B cell (primary cell): ENCODE results near the gene SORD. TPM values are rescaled to one million over a fixed set of nuclear protein-coding genes. Genes with fewer than 3 reads are reported as not detected.
"Not testable (repeated sequence)": the region's sequence is repeated elsewhere in the genome, so short reads cannot be mapped to it uniquely, and the experiment has no call there.

Experiments
- ATAC-seq: fragments of 200-7000 bp; cut with Tn5 transposase; one replicate; pipeline ENCODE4 v1.10.0; 2021; ENCODE audit warnings: low read depth, mild to moderate bottlenecking, moderate number of reproducible peaks, moderate library complexity
- CTCF ChIA-PET: fragments of 350-600 bp; sonication (Branson Sonifier 250); formaldehyde crosslinking; loops from one replicate; lab custom pipeline; 2021; ENCODE audit warnings: antibody characterized with exemption, inconsistent platforms; lab: Charles Lee
- POLR2A ChIA-PET: fragments of 350-600 bp; sonication (Branson Sonifier 250); formaldehyde crosslinking; loops from one replicate; lab custom pipeline; 2021; ENCODE audit warnings: antibody characterized with exemption; lab: Charles Lee
- DNase-seq: peaks from one replicate; pipeline ENCODE4 v3.0.0; 2013
- H2AFZ ChIP-seq: 2 replicates; pipeline ENCODE4 v1.6.1; 2012; ENCODE audit warnings: mild to moderate bottlenecking, low read depth, low read length; ENCODE audit not compliant: insufficient read depth, poor library complexity, severe bottlenecking
- H3K27ac ChIP-seq, 2 donors: 1 replicate in 1 of 2; 2 replicates in 1 of 2; pipeline ENCODE4 v1.5.1; 2012 to 2013; ENCODE audit warnings: low read length in 2 of 2, mild to moderate bottlenecking in 2 of 2, moderate library complexity in 1 of 2
- H3K27me3 ChIP-seq, 4 experiments: fragments of 200-600 bp in 1 of 4; sonication (generic) in 1 of 4; replicated peaks in 1 of 4; 1 replicate in 2 of 4; 2 replicates in 2 of 4; pipeline versions ENCODE4 v1.6.1 to v1.7.0; 2013 to 2016; ENCODE audit warnings: low read length in 3 of 4, mild to moderate bottlenecking in 2 of 4, mixed read lengths in 1 of 4, moderate library complexity in 1 of 4; ENCODE audit not compliant: insufficient read depth in 4 of 4, control insufficient read depth in 3 of 4; ENCODE audit errors: control extremely low read depth in 1 of 4
- H3K36me3 ChIP-seq, 2 experiments: replicated peaks in 1 of 2; 1 replicate in 1 of 2; 2 replicates in 1 of 2; pipeline versions ENCODE4 v1.6.1 to v1.7.1; 2013; ENCODE audit warnings: low read length in 1 of 2; ENCODE audit not compliant: insufficient read depth in 2 of 2, control insufficient read depth in 1 of 2; ENCODE audit errors: control extremely low read depth in 1 of 2, extremely low read depth in 1 of 2
- H3K4me1 ChIP-seq, 2 donors: fragments of 200-600 bp in 1 of 2; sonication (generic) in 1 of 2; 1 replicate in 1 of 2; 2 replicates in 1 of 2; pipeline versions ENCODE4 v1.5.1 to v1.6.1; 2013 to 2017; ENCODE audit warnings: low read length in 2 of 2; ENCODE audit not compliant: control insufficient read depth in 2 of 2, insufficient read depth in 2 of 2
- H3K4me2 ChIP-seq: replicated peaks from 2 replicates; pipeline ENCODE3; 2012; ENCODE audit warnings: mild to moderate bottlenecking, low read depth, low read length; ENCODE audit not compliant: poor library complexity, severe bottlenecking
- H3K4me3 ChIP-seq, 5 experiments: fragments of 200-600 bp in 1 of 5; sonication (generic) in 1 of 5; 1 replicate in 3 of 5; 2 replicates in 2 of 5; pipeline versions ENCODE4 v1.5.1 to v1.7.0; 2011 to 2016; ENCODE audit warnings: low read length in 4 of 5, mild to moderate bottlenecking in 4 of 5, low read depth in 2 of 5, control low read depth in 1 of 5, moderate library complexity in 1 of 5; ENCODE audit not compliant: insufficient read depth in 1 of 5; ENCODE audit errors: control extremely low read depth in 1 of 5, extremely low read depth in 1 of 5
- H3K79me2 ChIP-seq: fragments of 200-600 bp; sonication (generic); one replicate; pipeline ENCODE4 v1.6.0; 2016; ENCODE audit warnings: low read length; ENCODE audit not compliant: control insufficient read depth, insufficient read depth
- H3K9ac ChIP-seq: fragments of 200-600 bp; sonication (generic); 2 replicates; pipeline ENCODE4 v1.6.1; 2017; ENCODE audit warnings: mild to moderate bottlenecking, low read length, moderate library complexity
- H3K9me3 ChIP-seq, 3 donors: one replicate each; pipeline versions ENCODE4 v1.6.1 to v1.7.1; 2013; ENCODE audit warnings: low read length in 2 of 3; ENCODE audit not compliant: control insufficient read depth in 2 of 3, insufficient read depth in 1 of 3; ENCODE audit errors: control extremely low read depth in 1 of 3
- H4K20me1 ChIP-seq: 2 replicates; pipeline ENCODE4 v1.6.0; 2012; ENCODE audit warnings: mild to moderate bottlenecking, low read length; ENCODE audit not compliant: insufficient read depth, control insufficient read depth, poor library complexity, severe bottlenecking
- H3K27ac Mint-ChIP-seq: one replicate; pipeline ENCODE4 v1.8.0; 2021; ENCODE audit warnings: mixed read lengths
- H3K27me3 Mint-ChIP-seq: one replicate; pipeline ENCODE4 v1.8.0; 2021; ENCODE audit warnings: mixed read lengths
- H3K4me1 Mint-ChIP-seq: one replicate; pipeline ENCODE4 v1.8.0; 2021; ENCODE audit warnings: mixed read lengths
- H3K4me3 Mint-ChIP-seq: one replicate; pipeline ENCODE4 v1.8.0; 2021; ENCODE audit warnings: mixed read lengths
- H3K9me3 Mint-ChIP-seq: one replicate; pipeline ENCODE4 v1.8.0; 2022; ENCODE audit warnings: mixed read lengths; ENCODE audit not compliant: insufficient read depth
- EZH2 ChIP-seq: IDR thresholded peaks from 2 replicates; pipeline ENCODE4 v1.6.1; 2012; ENCODE audit warnings: borderline replicate concordance, low read depth, mild to moderate bottlenecking, moderate library complexity, low read length; ENCODE audit not compliant: insufficient read depth, poor library complexity, severe bottlenecking
- WGBS: methylation state at CpG from one replicate; pipeline ENCODE4 v1.1.5; 2013; ENCODE audit warnings: missing lambda C conversion rate; ENCODE audit not compliant: insufficient coverage; 5-methylcytosine and 5-hydroxymethylcytosine counted together
- intact Hi-C: fragments of 100-400 bp; cut with micrococcal nuclease; formaldehyde crosslinking; loops from one replicate; pipeline ENCODE4 v1.10.0; 2022
- polyA plus RNA-seq: library from polyadenylated mRNA; depleted of rRNA; stranded (reverse); fragments of >200 nt; gene quantifications from 2 replicates; pipeline ENCODE4 v1.2.3, GENCODE V29; 2012
- total RNA-seq, 2 donors: library from RNA; stranded (reverse); fragments of 120-200 nt in 1 of 2; gene quantifications; 1 replicate in 1 of 2; 2 replicates in 1 of 2; pipeline versions ENCODE4 v1.2.3 to v1.2.4, GENCODE V29; 2013 to 2022
- TF ChIP-seq, protein P1 (sequence below): fragments of 200-600 bp; IDR thresholded peaks from one replicate; pipeline ENCODE4 v1.8.0; 2022; ENCODE audit warnings: antibody characterized with exemption, mild to moderate bottlenecking

The SORD gene
- total and polyA plus RNA-seq, 2 donors (not counting 1 experiment from before 2014, with no cell fraction given) = 22.2 to 25.8 TPM

DNA sequence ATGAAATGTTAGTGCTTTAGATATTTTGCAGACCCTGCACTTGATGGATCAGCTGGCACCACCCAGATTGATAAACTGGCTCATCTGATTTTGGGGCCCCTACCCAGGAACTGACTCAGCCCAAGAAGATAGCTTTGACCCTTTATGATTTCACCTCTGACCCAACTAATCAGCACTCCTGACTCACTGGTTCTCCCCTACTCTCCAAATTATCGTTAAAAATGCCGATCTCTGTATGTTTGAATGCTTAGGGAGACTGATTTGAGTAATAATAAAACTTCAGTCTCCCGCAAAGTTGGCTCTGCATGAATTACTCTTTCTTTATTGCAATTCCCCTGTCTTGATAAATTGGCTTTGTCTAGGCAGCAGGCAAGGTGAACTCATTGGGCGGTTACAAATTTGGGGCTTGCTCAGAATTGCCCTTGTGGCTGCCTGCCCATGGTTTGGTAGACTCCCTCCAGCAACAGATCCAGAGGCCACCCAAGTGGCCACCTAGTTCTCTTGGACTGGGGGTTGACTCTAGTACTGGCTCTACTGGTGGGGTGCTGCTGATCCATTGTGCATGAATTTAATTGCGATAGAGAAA is 18.3 kb upstream of the SORD start:
- H2AFZ ChIP-seq, DNase-seq, H3K27ac ChIP-seq, POLR2A ChIA-PET, ATAC-seq, H3K9ac ChIP-seq, intact Hi-C loops, H3K9me3 ChIP-seq, H3K4me1 ChIP-seq, H3K4me2 ChIP-seq, H3K4me3 ChIP-seq, H3K9me3 Mint-ChIP-seq, H3K36me3 ChIP-seq, H3K27me3 ChIP-seq, H3K27me3 Mint-ChIP-seq, H3K4me3 Mint-ChIP-seq, H3K27ac Mint-ChIP-seq, H4K20me1 ChIP-seq, H3K79me2 ChIP-seq, H3K4me1 Mint-ChIP-seq: not testable (repeated sequence)
- CTCF ChIA-PET = interaction anchor here (1.0 kb wide), 1 partner anchor 110 kb away, joined by 3 read pairs; no protein-coding TSS in a partner anchor
- WGBS = 67% methylated on average over 1 of the region's 5 CpGs

DNA sequence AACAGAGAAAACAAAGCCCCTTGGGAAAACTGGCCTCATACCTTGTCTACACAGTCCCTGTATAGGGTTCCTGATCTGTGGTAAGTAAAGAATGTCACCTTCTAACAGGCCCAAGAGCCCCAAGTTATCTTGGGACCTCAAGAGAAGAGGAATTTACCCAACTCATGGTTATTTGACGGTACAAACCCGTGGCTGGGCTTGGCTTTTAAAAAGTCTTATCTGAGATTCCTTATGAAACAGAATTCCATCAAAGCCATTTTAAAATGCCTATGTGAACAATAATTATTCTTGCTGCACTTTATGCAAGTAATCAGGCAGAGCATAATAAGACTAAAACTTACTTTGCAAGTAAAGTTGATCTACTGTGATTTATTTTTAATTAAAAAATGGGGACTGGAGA is 13.9 kb upstream of the SORD start:
- no peak for ATAC-seq
- TF ChIP-seq, protein P1, sequence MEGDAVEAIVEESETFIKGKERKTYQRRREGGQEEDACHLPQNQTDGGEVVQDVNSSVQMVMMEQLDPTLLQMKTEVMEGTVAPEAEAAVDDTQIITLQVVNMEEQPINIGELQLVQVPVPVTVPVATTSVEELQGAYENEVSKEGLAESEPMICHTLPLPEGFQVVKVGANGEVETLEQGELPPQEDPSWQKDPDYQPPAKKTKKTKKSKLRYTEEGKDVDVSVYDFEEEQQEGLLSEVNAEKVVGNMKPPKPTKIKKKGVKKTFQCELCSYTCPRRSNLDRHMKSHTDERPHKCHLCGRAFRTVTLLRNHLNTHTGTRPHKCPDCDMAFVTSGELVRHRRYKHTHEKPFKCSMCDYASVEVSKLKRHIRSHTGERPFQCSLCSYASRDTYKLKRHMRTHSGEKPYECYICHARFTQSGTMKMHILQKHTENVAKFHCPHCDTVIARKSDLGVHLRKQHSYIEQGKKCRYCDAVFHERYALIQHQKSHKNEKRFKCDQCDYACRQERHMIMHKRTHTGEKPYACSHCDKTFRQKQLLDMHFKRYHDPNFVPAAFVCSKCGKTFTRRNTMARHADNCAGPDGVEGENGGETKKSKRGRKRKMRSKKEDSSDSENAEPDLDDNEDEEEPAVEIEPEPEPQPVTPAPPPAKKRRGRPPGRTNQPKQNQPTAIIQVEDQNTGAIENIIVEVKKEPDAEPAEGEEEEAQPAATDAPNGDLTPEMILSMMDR = no peak
- TF ChIP-seq EZH2 = no peak
- POLR2A ChIA-PET = no interaction called here
- H3K4me1 ChIP-seq = no peaks in the 10 kb centered on the region
- CTCF ChIA-PET = no interaction called here
- no peak overlapping the region for H3K4me3 Mint-ChIP-seq
- WGBS = 90% methylated on average over 2 of the region's 2 CpGs
- no peak overlapping the region for H3K27ac Mint-ChIP-seq
- DNase-seq = no peak
- no peak overlapping the region for H3K9ac ChIP-seq
- H3K4me3 ChIP-seq = no peak overlapping the region
- no peaks in the 10 kb centered on the region for H3K4me1 Mint-ChIP-seq
- H2AFZ ChIP-seq = no peak overlapping the region
- intact Hi-C loops = no loop called here
- peaks cover 2% of the 10 kb centered on the region for H3K9me3 Mint-ChIP-seq
- H3K27ac ChIP-seq = no peak overlapping the region
- no peaks in the 10 kb centered on the region for H3K27me3 ChIP-seq
- peaks cover 0 to 1% (median 0%) of the 10 kb centered on the region in 3 donors for H3K9me3 ChIP-seq
- no peaks in the 10 kb centered on the region for H4K20me1 ChIP-seq
- H3K79me2 ChIP-seq = no peaks in the 10 kb centered on the region
- H3K36me3 ChIP-seq = no peaks in the 10 kb centered on the region
- peaks cover 7% of the 10 kb centered on the region for H3K27me3 Mint-ChIP-seq
- H3K4me2 ChIP-seq = no peak overlapping the region

DNA sequence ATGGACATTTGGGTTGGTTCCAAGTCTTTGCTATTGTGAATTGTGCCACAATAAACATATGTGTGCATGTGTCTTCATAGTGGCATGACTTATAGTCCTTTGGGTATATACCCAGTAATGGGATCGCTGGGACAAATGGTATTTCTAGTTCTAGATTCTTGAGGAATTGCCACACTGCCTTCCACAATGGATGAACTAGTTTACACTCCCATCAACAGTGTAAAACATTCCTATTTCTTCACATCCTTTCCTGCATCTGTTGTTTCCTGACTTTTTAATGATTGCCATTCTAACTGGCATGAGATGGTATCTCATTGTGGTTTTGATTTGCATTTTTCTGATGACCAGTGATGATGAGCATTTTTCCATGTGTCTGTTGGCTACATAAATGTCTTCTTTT is 7.9 kb upstream of the SORD start:
- H3K79me2 ChIP-seq, H3K27ac Mint-ChIP-seq, H3K27me3 ChIP-seq, H3K4me3 Mint-ChIP-seq, H3K4me2 ChIP-seq, H3K36me3 ChIP-seq, H3K4me1 Mint-ChIP-seq, H3K9me3 Mint-ChIP-seq, H4K20me1 ChIP-seq, H3K9ac ChIP-seq, H2AFZ ChIP-seq, POLR2A ChIA-PET, DNase-seq, CTCF ChIA-PET, H3K4me1 ChIP-seq, H3K9me3 ChIP-seq, intact Hi-C loops, H3K4me3 ChIP-seq, H3K27ac ChIP-seq, ATAC-seq: not testable (repeated sequence)
- peaks cover 31% of the 10 kb centered on the region for H3K27me3 Mint-ChIP-seq
- 100% methylated on average over 1 of the region's 1 CpG for WGBS
